SKM-1 (cell line): ENCODE data around the gene PRADC1.
"Not testable (repeated sequence)": the region's sequence is repeated elsewhere in the genome, so short reads cannot be mapped to it uniquely, and the experiment has no call there.

Experiments used
- DNase-seq: peaks from one replicate; lab custom pipeline; 2025; ENCODE audit not compliant: unreplicated experiment; lab: John Stamatoyannopoulos, UW

The PRADC1 gene

GRCh38 chr2:73205611-73206010 lies 27.4 kb downstream of the PRADC1 start:
- DNase-seq, result no peak

- DNase-seq, result no peak
Observed at GRCh38 chr2:73203055-73203681, 29.9 kb downstream of the PRADC1 start.

- DNase-seq, result no peak
Observed at GRCh38 chr2:73202156-73203054, 30.6 kb downstream of the PRADC1 start, which contains the start of gene NOTO. Gene NOTO, plus strand, starts transcription at chr2:73202574. Its CDS starts 93 bp downstream, at chr2:73202667.

GRCh38 chr2:73200281-73200680 lies 32.8 kb downstream of the PRADC1 start:
- DNase-seq, result not testable (repeated sequence)

GRCh38 chr2:73197579-73197978 lies 35.5 kb downstream of the PRADC1 start:
- no peak for DNase-seq

GRCh38 chr2:73187549-73187948 lies 45.5 kb downstream of the PRADC1 start:
- DNase-seq, result no peak

- DNase-seq, result no peak
Observed at GRCh38 chr2:73185965-73186364, 47.1 kb downstream of the PRADC1 start.
